LNCaP clone FGC (cell line): ENCODE data around the gene PARVB.

Experiments used
- DNase-seq: peaks from one replicate; pipeline ENCODE4 v3.0.0-alpha.2; 2011; ENCODE audit warnings: low read depth
- H3K4me3 ChIP-seq: 2 replicates; pipeline ENCODE4 v1.5.1; 2011; ENCODE audit warnings: mild to moderate bottlenecking, low read depth, low read length, control low read depth
- CTCF ChIP-seq: IDR thresholded peaks from 2 replicates; pipeline ENCODE4 v1.5.1; 2012; ENCODE audit warnings: mild to moderate bottlenecking; ENCODE audit not compliant: control insufficient read depth, insufficient read depth; ENCODE audit errors: extremely low read depth

The PARVB gene

DNA sequence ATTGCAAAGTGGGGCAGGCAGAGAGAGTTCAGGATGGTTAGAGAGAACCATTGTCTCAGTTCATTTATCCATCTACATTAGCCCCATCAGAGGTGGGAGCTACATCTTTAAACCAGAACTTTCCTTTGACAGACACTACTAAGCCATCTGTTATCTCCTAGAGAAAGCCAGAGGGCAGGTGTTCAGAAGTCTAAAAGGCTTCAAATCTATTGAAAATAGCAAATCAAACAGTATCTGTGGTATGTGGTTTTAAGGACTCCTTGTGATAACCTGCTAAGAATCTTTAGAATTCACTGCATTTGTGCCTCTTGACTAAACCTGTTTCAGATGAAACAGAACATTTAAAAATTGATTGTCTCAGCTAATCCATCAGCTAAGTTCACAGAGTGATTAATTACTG, 112.7 kb downstream of the PARVB start:
- H3K4me3 ChIP-seq: no peak overlapping the region
- DNase-seq: no peak
- TF ChIP-seq CTCF: no peak

DNA sequence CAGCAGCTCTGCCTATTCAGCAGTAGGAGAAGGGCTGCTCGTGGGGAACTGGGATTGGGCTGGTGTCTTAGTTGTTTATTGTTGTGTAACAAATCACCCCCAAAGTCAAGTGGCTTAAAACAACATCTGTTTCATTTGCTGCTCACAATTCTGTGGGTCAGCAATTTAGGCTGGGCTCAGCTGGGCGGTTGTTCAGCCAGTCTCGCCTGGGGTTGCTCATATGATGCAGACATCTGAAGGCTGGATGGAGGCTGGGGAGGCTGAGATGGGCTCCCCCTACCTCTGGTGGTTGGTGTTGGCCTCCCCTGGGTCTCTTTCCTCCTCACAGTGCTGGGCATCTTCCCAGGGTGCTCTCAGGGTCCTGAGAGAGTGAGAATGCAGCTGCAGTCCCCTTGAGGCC, 113.3 kb downstream of the PARVB start:
- no peak for TF ChIP-seq CTCF

DNA sequence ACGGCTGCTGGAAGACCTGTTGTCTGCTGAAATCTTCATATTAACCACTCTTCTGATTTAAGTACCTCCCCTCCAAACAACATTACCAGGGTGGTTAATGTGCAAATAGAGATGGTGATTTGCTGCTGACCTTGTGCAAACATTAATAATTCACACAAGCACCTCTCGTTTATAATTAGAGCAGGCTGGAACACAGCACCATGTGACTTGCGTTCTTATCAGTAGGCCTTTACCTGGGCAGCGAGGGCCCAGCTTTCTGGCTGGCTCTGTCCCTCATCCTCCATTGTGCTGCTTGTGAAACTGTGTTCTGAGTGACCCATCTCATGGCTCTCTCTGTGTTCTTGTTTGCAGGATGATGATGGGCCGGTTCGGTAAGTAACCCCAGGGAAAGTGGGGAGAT, 115.7 kb downstream of the PARVB start:
- DNase-seq: no peak
- TF ChIP-seq CTCF: no peak
- no peak overlapping the region for H3K4me3 ChIP-seq

More for the DNA sequence above, 113.3 kb downstream of the PARVB start:
- no peak overlapping the region for H3K4me3 ChIP-seq
- DNase-seq: no peak

DNA sequence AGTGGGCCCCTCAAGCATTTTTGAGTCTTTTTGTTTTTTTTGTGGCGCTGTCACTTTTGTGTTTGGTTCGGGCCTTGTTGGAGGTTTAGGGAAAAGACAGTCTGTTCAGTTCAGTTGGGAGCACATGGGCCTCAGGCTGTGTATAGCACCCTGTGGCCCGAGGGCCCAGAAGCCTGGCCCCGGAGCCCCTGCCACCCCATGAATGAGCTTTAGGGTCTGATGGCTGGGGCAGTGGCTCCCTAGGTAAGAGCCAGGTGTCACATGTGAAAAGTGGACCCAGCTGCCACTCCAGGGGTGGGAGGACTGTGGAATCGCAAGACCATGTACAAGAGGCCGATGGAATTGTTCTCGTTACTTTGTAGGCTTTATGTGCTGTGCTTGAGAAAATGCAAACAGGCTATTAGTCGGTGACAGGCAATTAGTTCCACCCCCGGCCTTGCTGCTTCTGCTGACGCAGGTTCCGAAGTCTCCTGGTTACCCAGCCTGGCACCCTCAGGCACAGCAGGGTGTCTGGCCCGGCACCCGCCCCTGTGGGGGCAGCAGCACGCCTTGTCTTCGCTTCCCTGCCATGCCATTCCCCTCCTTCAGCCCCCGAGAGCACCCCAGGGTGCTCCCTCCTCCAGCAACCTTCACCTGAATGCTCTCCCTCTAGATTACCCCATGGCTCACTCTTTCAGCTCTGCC, 118.5 kb downstream of the PARVB start:
- no peak for DNase-seq
- TF ChIP-seq CTCF: no peak
- no peak overlapping the region for H3K4me3 ChIP-seq

DNA sequence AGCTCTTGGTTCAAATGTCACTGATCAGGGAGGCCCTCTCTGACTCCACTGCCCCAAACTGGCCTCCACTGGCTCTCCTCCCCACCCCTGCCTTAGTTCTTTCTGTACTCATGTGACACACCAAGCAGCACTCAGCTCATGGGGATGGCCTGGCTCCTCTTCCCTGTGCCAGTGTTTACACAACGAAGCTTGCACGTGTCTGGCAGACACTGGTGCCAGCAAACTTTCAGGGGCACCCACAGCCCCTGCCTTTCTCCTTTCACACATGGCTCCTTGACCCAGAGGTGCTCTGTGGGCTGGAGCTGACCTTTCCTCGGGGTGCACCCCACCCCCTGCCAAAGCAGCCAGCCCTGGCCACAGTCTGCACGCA, 119.0 kb downstream of the PARVB start:
- no peak overlapping the region for H3K4me3 ChIP-seq
- no peak for DNase-seq
- TF ChIP-seq CTCF: no peak

DNA sequence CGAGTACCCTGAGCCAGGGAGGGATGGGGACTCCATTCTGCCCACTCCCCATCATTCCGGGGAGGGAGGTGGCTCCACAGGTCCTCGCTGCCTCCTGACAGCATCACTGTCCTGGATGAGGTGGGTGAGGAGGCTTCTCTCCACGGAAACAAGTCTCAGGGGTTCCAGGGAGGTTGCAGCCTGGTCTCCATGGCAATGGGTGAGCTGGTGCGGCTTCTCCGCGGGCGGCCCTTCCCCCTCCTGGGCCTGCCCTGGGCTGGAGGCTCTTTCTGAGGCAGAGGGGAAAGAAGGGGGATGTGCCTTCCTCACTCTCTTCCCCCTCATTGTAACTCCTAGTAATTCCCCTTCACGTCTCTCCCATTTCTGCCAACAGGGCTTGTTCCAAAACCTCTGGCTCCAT, 119.5 kb downstream of the PARVB start:
- no peak for DNase-seq
- TF ChIP-seq CTCF: no peak

DNA sequence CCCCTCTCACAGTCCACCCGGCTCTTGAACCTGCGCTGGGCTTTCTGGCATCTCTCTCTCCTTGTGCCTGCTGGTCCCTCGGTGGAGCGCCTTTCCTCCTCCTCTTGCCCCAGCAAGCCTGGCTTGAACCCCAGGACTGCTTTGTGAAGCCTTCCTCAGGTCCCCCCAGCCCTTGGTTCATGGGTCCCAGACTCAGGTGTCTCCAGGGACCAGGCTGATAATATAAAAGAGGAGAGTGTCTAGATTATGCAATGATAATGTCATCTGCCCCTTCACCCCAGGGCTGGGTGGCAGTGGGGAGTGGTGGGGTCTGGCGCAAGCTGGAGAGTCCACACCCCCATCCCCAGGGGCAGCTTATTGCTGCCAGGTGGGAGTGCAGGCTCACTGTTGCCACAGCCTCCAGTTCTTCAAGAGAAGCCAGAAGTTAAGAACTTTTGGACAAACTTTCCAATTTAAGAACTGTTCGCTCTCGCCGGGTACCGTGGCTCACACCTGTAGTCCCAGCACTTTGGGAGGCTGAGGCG, 120.0 kb downstream of the PARVB start:
- no peak for DNase-seq
- TF ChIP-seq CTCF: no peak

More for the DNA sequence above, 119.5 kb downstream of the PARVB start:
- H3K4me3 ChIP-seq: no peak overlapping the region

More for the DNA sequence above, 120.0 kb downstream of the PARVB start:
- H3K4me3 ChIP-seq: no peak overlapping the region
